ENCODE results near the gene TLR5. TPM values are rescaled to one million over a fixed set of nuclear protein-coding genes. Genes with fewer than 3 reads are reported as not detected.

The TLR5 gene, protein sequence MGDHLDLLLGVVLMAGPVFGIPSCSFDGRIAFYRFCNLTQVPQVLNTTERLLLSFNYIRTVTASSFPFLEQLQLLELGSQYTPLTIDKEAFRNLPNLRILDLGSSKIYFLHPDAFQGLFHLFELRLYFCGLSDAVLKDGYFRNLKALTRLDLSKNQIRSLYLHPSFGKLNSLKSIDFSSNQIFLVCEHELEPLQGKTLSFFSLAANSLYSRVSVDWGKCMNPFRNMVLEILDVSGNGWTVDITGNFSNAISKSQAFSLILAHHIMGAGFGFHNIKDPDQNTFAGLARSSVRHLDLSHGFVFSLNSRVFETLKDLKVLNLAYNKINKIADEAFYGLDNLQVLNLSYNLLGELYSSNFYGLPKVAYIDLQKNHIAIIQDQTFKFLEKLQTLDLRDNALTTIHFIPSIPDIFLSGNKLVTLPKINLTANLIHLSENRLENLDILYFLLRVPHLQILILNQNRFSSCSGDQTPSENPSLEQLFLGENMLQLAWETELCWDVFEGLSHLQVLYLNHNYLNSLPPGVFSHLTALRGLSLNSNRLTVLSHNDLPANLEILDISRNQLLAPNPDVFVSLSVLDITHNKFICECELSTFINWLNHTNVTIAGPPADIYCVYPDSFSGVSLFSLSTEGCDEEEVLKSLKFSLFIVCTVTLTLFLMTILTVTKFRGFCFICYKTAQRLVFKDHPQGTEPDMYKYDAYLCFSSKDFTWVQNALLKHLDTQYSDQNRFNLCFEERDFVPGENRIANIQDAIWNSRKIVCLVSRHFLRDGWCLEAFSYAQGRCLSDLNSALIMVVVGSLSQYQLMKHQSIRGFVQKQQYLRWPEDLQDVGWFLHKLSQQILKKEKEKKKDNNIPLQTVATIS
- not detected in 2 replicates for total RNA-seq

- DNase-seq (ENCODE audit: low read depth), result peak; percentile 54
- peak within 1 kb of the TSS; percentile 62 for H3K4me3 ChIP-seq (ENCODE audit: low read depth, low read length)
- peak; percentile 66 for TF ChIP-seq CTCF (IDR thresholded peaks at IDR 0.05; ENCODE audit: insufficient read depth, low read depth, low read length)
Measured at GRCh38 chr1:223142795-223143536, at the start of gene TLR5. Gene TLR5, minus strand, starts transcription at chr1:223143248. Its CDS starts 30,217 bp downstream, at chr1:223113031.

DNA sequence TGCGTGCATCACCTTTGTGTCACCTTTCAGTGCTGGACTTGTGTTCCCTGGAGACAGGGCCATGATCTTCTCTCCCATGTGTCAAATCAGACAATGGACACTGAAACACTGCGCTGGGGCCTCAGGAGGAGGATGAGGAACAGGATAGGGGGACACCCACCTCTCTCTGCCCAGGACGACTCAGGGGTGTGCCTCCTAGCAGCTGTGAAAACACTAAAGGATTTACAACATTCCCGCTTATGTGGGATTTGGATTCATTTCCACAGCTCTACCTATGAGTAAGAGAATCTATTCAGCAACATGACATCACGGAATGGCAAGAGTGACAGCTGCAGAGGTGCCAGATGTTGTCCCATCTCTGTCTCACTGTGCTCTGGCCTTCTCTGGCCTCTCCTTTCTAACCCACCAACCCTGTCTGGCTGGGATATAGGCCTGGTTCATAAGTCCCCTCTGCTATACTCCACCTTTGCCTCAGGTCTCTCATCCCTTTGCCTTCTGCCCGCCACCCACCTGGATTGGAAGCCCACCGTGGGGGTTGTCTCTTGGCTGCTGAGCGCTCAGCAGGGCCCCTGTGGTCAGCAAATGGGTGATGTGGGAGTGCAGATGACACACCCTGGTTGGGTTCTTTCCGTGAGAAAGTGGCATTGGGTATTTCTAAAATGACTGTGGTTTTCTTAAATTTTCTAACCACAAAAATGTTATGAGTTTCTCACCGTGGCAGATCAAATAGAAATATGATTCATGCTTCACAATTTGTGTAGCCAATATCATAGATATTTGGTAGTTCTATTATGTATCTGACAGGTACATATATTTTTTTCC lies 47.1 kb upstream of the TLR5 start:
- TF ChIP-seq CTCF (IDR thresholded peaks at IDR 0.05; ENCODE audit: insufficient read depth, low read depth, low read length), result no peak
- DNase-seq (ENCODE audit: low read depth), result peak; percentile 11
- H3K4me3 ChIP-seq (ENCODE audit: low read depth, low read length), result no peak overlapping the region

DNA sequence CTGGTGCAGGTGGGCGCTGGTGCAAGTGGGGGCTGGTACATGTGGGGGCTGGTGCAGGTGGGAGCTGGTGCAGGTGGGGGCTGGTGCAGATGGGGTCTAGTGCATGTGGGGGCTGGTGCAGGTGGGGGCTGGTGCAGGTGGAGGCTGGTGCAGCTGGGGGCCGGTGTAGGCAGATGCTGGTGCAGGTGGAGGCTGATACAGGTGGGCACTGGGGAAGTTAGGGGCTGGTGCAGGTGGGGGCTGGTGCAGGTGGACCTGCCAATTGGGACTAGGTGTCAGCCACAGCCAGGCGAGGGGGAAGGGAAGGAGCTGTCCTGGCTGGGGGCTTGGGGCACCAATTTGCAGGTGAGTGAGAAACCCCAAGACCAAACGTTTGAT lies 46.5 kb upstream of the TLR5 start:
- DNase-seq (ENCODE audit: low read depth), result no peak
- TF ChIP-seq CTCF (IDR thresholded peaks at IDR 0.05; ENCODE audit: insufficient read depth, low read depth, low read length), result no peak

GRCh38 chr1:223188618-223189356 lies 45.7 kb upstream of the TLR5 start:
- H3K4me3 ChIP-seq (ENCODE audit: low read depth, low read length), result no peak overlapping the region
- DNase-seq (ENCODE audit: low read depth), result no peak
- TF ChIP-seq CTCF (IDR thresholded peaks at IDR 0.05; ENCODE audit: insufficient read depth, low read depth, low read length), result no peak

More for the DNA sequence above, 46.5 kb upstream of the TLR5 start:
- no peak overlapping the region for H3K4me3 ChIP-seq (ENCODE audit: low read depth, low read length)

DNA sequence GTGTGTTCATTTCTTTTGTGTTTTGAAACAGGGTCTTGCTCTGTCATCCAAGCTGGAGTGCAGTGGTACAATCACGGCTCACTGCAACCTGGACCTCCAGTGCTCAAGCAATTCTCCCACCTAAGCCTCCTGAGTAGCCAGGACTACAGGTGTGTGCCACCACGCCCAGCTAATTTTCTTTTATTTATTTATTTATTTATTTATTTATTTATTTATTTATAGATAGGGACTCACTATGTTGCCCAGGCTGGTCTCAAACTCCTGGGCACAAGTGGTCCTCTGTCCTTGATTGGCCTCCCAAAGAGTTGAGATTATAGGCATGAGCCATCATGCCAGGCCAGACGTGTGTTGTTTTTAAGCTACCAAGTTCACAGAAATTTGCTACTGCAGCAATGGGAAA lies 43.8 kb upstream of the TLR5 start:
- TF ChIP-seq CTCF (IDR thresholded peaks at IDR 0.05; ENCODE audit: insufficient read depth, low read depth, low read length), result no peak
- H3K4me3 ChIP-seq (ENCODE audit: low read depth, low read length), result no peak overlapping the region
- no peak for DNase-seq (ENCODE audit: low read depth)

Data from fibroblast of villous mesenchyme (primary cell).